ENCODE data around the gene PSME4.
A peak's percentile ranks its signal among the peaks of the same experiment; 100 is the strongest.
"Not testable (repeated sequence)": the region's sequence is repeated elsewhere in the genome, so short reads cannot be mapped to it uniquely, and the experiment has no call there.

Gene PSME4

GRCh38 chr2:53964987-53965687 is 5.7 kb downstream of the PSME4 start:
- no peak for DNase-seq

- peak; percentile 78 for DNase-seq
Measured at GRCh38 chr2:53964257-53964952, 6.4 kb downstream of the PSME4 start.

- not testable (repeated sequence) for DNase-seq
Measured at GRCh38 chr2:53961478-53962216, 9.1 kb downstream of the PSME4 start.

- DNase-seq: no peak
Measured at GRCh38 chr2:53960476-53960875, 10.3 kb downstream of the PSME4 start.

- no peak for DNase-seq
Measured at GRCh38 chr2:53958443-53958842, 12.3 kb downstream of the PSME4 start.

GRCh38 chr2:53952519-53952918 is 18.3 kb downstream of the PSME4 start:
- DNase-seq: no peak

- DNase-seq: no peak
Measured at GRCh38 chr2:53949457-53949856, 21.3 kb downstream of the PSME4 start.

GRCh38 chr2:53945538-53945937 is 25.3 kb downstream of the PSME4 start:
- no peak for DNase-seq

GRCh38 chr2:53944542-53944941 is 26.3 kb downstream of the PSME4 start:
- no peak for DNase-seq

GRCh38 chr2:53942280-53942679 is 28.5 kb downstream of the PSME4 start:
- no peak for DNase-seq

GRCh38 chr2:53941749-53942148 is 29.0 kb downstream of the PSME4 start:
- no peak for DNase-seq

GRCh38 chr2:53939656-53940055 is 31.1 kb downstream of the PSME4 start:
- DNase-seq: no peak

GRCh38 chr2:53938904-53939303 is 31.9 kb downstream of the PSME4 start:
- DNase-seq: no peak

GRCh38 chr2:53933329-53933728 is 37.5 kb downstream of the PSME4 start:
- no peak for DNase-seq

GRCh38 chr2:53926321-53926720 is 44.5 kb downstream of the PSME4 start:
- not testable (repeated sequence) for DNase-seq

GRCh38 chr2:53913721-53914120 is 57.1 kb downstream of the PSME4 start:
- peak; percentile 70 for DNase-seq

- no peak for DNase-seq
Measured at GRCh38 chr2:53911434-53912189, 59.2 kb downstream of the PSME4 start.

- no peak for DNase-seq
Measured at GRCh38 chr2:53907582-53907981, 63.2 kb downstream of the PSME4 start.

- no peak for DNase-seq
Measured at GRCh38 chr2:53905396-53905795, 65.4 kb downstream of the PSME4 start.

GRCh38 chr2:53903011-53903410 is 67.8 kb downstream of the PSME4 start:
- no peak for DNase-seq

- no peak for DNase-seq
Measured at GRCh38 chr2:53901192-53901591, 69.6 kb downstream of the PSME4 start.

GRCh38 chr2:53896864-53897263 is 73.9 kb downstream of the PSME4 start:
- DNase-seq: peak; percentile 12
